GM12878 (cell line): ENCODE measurements around the gene M1AP. TPM values are rescaled to one million over a fixed set of nuclear protein-coding genes. Genes with fewer than 3 reads are reported as not detected.

Experiments used
- ATAC-seq: fragments of 200-7000 bp; cut with Tn5 transposase; 3 replicates; pipeline ENCODE4 v1.9.1; 2020; ENCODE audit warnings: mild to moderate bottlenecking, moderate library complexity
- BruUV-seq: library from RNA; stranded (reverse); fragments of 400-500 nt; replicated peaks from 2 replicates; lab custom pipeline; 2021; lab: Mats Ljungman, UMichigan
- CTCF ChIA-PET: fragments of 300-600 bp; sonication (Branson Sonifier 250); formaldehyde crosslinking; extraction: SDS; loops from one replicate; lab custom pipeline; 2021; ENCODE audit warnings: inconsistent platforms; lab: Yijun Ruan, JAX
- POLR2A ChIA-PET: fragments of 350-600 bp; formaldehyde crosslinking; extraction: SDS; loops from one replicate; lab custom pipeline; 2021; ENCODE audit warnings: inconsistent platforms; lab: Charles Lee
- RAD21 ChIA-PET: fragments of 300-600 bp; sonication (Branson Sonifier 250); formaldehyde crosslinking; loops from one replicate; lab custom pipeline; 2023; ENCODE audit warnings: antibody characterized with exemption; ENCODE audit not compliant: unreplicated experiment; lab: Charles Lee
- SMC1A ChIA-PET: fragments of 300-600 bp; sonication (Branson Sonifier 250); formaldehyde crosslinking; loops from one replicate; lab custom pipeline; 2023; ENCODE audit not compliant: unreplicated experiment, uncharacterized antibody; lab: Charles Lee
- DNase-seq: peaks from one replicate; pipeline ENCODE4 v3.0.0-alpha.2; 2011; ENCODE audit warnings: low read depth, low spot score
- FAIRE-seq: peaks from 3 replicates; lab custom pipeline; 2011; peaks lifted over from hg19 to GRCh38; lab: Jason Lieb, UNC
- H2AFZ ChIP-seq: 2 replicates; pipeline ENCODE4 v1.6.0; 2011; ENCODE audit warnings: low read depth, low read length, control low read depth; ENCODE audit not compliant: control insufficient read depth
- H3K27ac ChIP-seq: 2 replicates; pipeline ENCODE4 v1.5.1; 2011; ENCODE audit warnings: control low read depth; ENCODE audit not compliant: control insufficient read depth, insufficient read depth
- H3K27me3 ChIP-seq, 2 experiments: replicated peaks in 1 of 2; 2 replicates each; pipeline versions ENCODE4 v1.6.0 to v1.6.1; 2011; ENCODE audit warnings: low read length in 1 of 2; ENCODE audit not compliant: control insufficient read depth in 2 of 2, insufficient read depth in 2 of 2
- H3K36me3 ChIP-seq, 2 experiments: 2 replicates each; pipeline ENCODE4 v1.5.1; 2011; ENCODE audit warnings: low read length in 1 of 2; ENCODE audit not compliant: control insufficient read depth in 2 of 2, insufficient read depth in 2 of 2
- H3K4me1 ChIP-seq: 2 replicates; pipeline ENCODE4 v1.6.1; 2011; ENCODE audit warnings: mild to moderate bottlenecking, low read length, moderate library complexity, mixed read lengths; ENCODE audit not compliant: control insufficient read depth, insufficient read depth
- H3K4me2 ChIP-seq: 2 replicates; pipeline ENCODE4 v1.6.0; 2011; ENCODE audit warnings: control low read depth; ENCODE audit not compliant: control insufficient read depth, insufficient read depth
- H3K4me3 ChIP-seq: fragments of 200-600 bp; sonication (generic); 2 replicates; pipeline ENCODE4 v1.5.1; 2016
- H3K79me2 ChIP-seq: 2 replicates; pipeline ENCODE4 v1.6.0; 2011; ENCODE audit warnings: low read length; ENCODE audit not compliant: control insufficient read depth, insufficient read depth
- H3K9ac ChIP-seq: 2 replicates; pipeline ENCODE4 v1.8.0; 2011; ENCODE audit warnings: low read length, control low read depth, mixed read lengths; ENCODE audit not compliant: control insufficient read depth, insufficient read depth
- H3K9me3 ChIP-seq: replicated peaks from 3 replicates; pipeline ENCODE4 v1.5.1; 2011; ENCODE audit warnings: mild to moderate bottlenecking, low read length; ENCODE audit not compliant: control insufficient read depth, insufficient read depth
- H4K20me1 ChIP-seq: 2 replicates; pipeline ENCODE4 v1.6.0; 2011; ENCODE audit not compliant: control insufficient read depth, insufficient read depth
- CBFB ChIP-seq: IDR thresholded peaks from 2 replicates; pipeline ENCODE4 v1.6.1; 2016; ENCODE audit warnings: antibody characterized with exemption, low read depth
- CBX3 ChIP-seq: fragments of 200-600 bp; sonication (generic); IDR thresholded peaks from 2 replicates; pipeline ENCODE4 v1.6.1; 2016; ENCODE audit warnings: low read depth, borderline replicate concordance
- CEBPB ChIP-seq, 2 experiments: fragments of 150-350 bp in 1 of 2; IDR thresholded peaks; 2 replicates each; pipeline ENCODE4 v1.6.1; 2012 to 2014; ENCODE audit warnings: low read depth in 2 of 2, low read length in 2 of 2, borderline replicate concordance in 1 of 2, inconsistent platforms in 1 of 2
- EED ChIP-seq: sonication (generic); IDR thresholded peaks from 2 replicates; pipeline ENCODE4 v1.6.1; 2016; ENCODE audit warnings: antibody characterized with exemption, low read depth
- EGR1 ChIP-seq, 2 experiments: IDR thresholded peaks; 1 replicate in 1 of 2; 2 replicates in 1 of 2; pipeline ENCODE4 v1.6.1; 2011 to 2012; ENCODE audit warnings: low read depth in 2 of 2, low read length in 2 of 2, borderline replicate concordance in 1 of 2, mild to moderate bottlenecking in 1 of 2, moderate library complexity in 1 of 2
- FOS ChIP-seq: IDR thresholded peaks from 3 replicates; pipeline ENCODE4 v1.6.1; 2011; ENCODE audit warnings: borderline replicate concordance; ENCODE audit not compliant: insufficient read length; ENCODE audit errors: extremely low read depth
- KDM1A ChIP-seq: fragments of 200-600 bp; sonication (generic); IDR thresholded peaks from 2 replicates; pipeline ENCODE4 v1.6.1; 2016; ENCODE audit warnings: borderline replicate concordance
- MEF2B ChIP-seq: fragments of 450-650 bp; IDR thresholded peaks from 2 replicates; pipeline ENCODE4 v1.6.1; 2018; ENCODE audit warnings: mild to moderate bottlenecking, moderate library complexity; ENCODE audit not compliant: partially characterized antibody, poor library complexity, severe bottlenecking
- MTA2 ChIP-seq: fragments of 450-650 bp; IDR thresholded peaks from 2 replicates; pipeline ENCODE4 v1.6.1; 2016; ENCODE audit warnings: low read depth, mild to moderate bottlenecking, moderate library complexity
- MYB ChIP-seq: fragments of 150-350 bp; IDR thresholded peaks from 2 replicates; pipeline ENCODE4 v1.6.1; 2014; ENCODE audit warnings: mild to moderate bottlenecking, low read depth, low read length, borderline replicate concordance
- NFIC ChIP-seq: IDR thresholded peaks from 2 replicates; pipeline ENCODE4 v1.6.1; 2012; ENCODE audit warnings: low read depth, mild to moderate bottlenecking, inconsistent platforms, low read length, moderate library complexity
- NFXL1 ChIP-seq: fragments of 450-650 bp; IDR thresholded peaks from 2 replicates; pipeline ENCODE4 v1.6.1; 2017; ENCODE audit warnings: antibody characterized with exemption, mild to moderate bottlenecking, borderline replicate concordance
- POLR2A ChIP-seq: IDR thresholded peaks from 2 replicates; pipeline ENCODE4 v1.6.1; 2011; ENCODE audit warnings: low read depth, mild to moderate bottlenecking, low read length
- SUZ12 ChIP-seq: fragments of 200-600 bp; sonication (generic); IDR thresholded peaks from one replicate; pipeline ENCODE4 v1.6.1; 2018; ENCODE audit warnings: antibody characterized with exemption, mild to moderate bottlenecking; ENCODE audit not compliant: unreplicated experiment
- TCF7 ChIP-seq: IDR thresholded peaks from 2 replicates; pipeline ENCODE4 v1.6.1; 2014; ENCODE audit warnings: antibody characterized with exemption, borderline replicate concordance
- ZSCAN29 ChIP-seq: fragments of 450-650 bp; IDR thresholded peaks from 2 replicates; pipeline ENCODE4 v1.6.1; 2017; ENCODE audit warnings: mild to moderate bottlenecking, moderate library complexity
- WGBS: methylation state at CpG from one replicate; pipeline ENCODE4 v1.1.6; 2016; ENCODE audit warnings: low lambda C conversion rate; ENCODE audit not compliant: insufficient replicate concordance, insufficient coverage; ENCODE audit errors: missing lambda C conversion rate; 5-methylcytosine and 5-hydroxymethylcytosine counted together
- in situ Hi-C: fragments of 300-500 bp; cut with MboI; formaldehyde crosslinking; loops from 9 replicates; pipeline ENCODE4 v1.14.3; 2018; ENCODE audit warnings: mixed read lengths
- intact Hi-C: fragments of 100-400 bp; cut with micrococcal nuclease; formaldehyde crosslinking; loops from one replicate; pipeline ENCODE4 v1.14.2; 2022; ENCODE audit not compliant: unreplicated experiment
- polyA plus RNA-seq, 11 experiments: library from polyadenylated mRNA; depleted of rRNA in 4 of 11; unstranded in 6 of 11; stranded (reverse) in 5 of 11; fragments of >200 nt; fragmentation: Nextera tagmentation in 4 of 11; fragmentation: Illumina TruSeq in 1 of 11; extraction: Ambion mirVana in 4 of 11; extraction: Trizol in 1 of 11; gene quantifications; 1 replicate in 1 of 11; 2 replicates in 10 of 11; pipeline versions ENCODE4 v1.2.1 to v1.2.3, GENCODE V29; 2011 to 2016; ENCODE audit warnings: inconsistent platforms in 2 of 11, missing spikeins in 2 of 11, low read depth in 1 of 11
- total RNA-seq, 4 experiments: library from RNA; depleted of rRNA in 3 of 4; stranded (reverse); fragments of >200 nt in 3 of 4; fragmentation: Illumina TruSeq in 1 of 4; extraction: Trizol in 1 of 4; gene quantifications; 2 replicates each; pipeline versions ENCODE4 v1.2.1 to v1.2.3, GENCODE V29; 2013 to 2021

Gene M1AP
- total and polyA plus RNA-seq, 10 of the 15 experiments (the other 5 are each of a cell fraction or from before 2014, with no cell fraction given), result 0.04 to 0.32 (median 0.16) TPM; not detected in 4

GRCh38 chr2:74556831-74557370 lies 91.2 kb downstream of the M1AP start:
- H4K20me1 ChIP-seq, result no peaks in the 10 kb centered on the region
- H2AFZ ChIP-seq, result no peak overlapping the region
- peak overlapping the region; percentile 95; the same call in 1 of the 2 replicates for H3K4me3 ChIP-seq
- H3K4me1 ChIP-seq, result peaks cover 22% of the 10 kb centered on the region
- no peak for FAIRE-seq
- no peak for ATAC-seq
- no TSS peak for BruUV-seq
- in situ Hi-C loops (no loop called here), intact Hi-C loops (no loop called here)
- H3K4me2 ChIP-seq, result peak overlapping the region; percentile 91
- WGBS, result 93% methylated on average over 6 of the region's 6 CpGs
- CTCF ChIA-PET, result interaction anchor here (1.1 to 8.5 kb wide), 6 partner anchors 10 to 31 kb away, joined by 3 to 115 read pairs (median 6); no protein-coding TSS in a partner anchor
- DNase-seq, result no peak
- H3K27me3 ChIP-seq, result no peaks in the 10 kb centered on the region
- POLR2A ChIA-PET, result interaction anchor here (17.8 kb wide), 1 partner anchor 19 kb away, joined by 441 read pairs; no protein-coding TSS in a partner anchor
- SMC1A ChIA-PET, result interaction anchor here (0.7 to 4.8 kb wide), 7 partner anchors 10 to 74 kb away, joined by 3 to 42 read pairs (median 4); partner anchors contain the start of genes CCDC142, LBX2 and TTC31
- TF ChIP-seq POLR2A (0 out of 2 replicates have a peak, but pooled peaks have one; percentile 39), EGR1 (IDR thresholded peaks at IDR 0.05; ENCODE audit: borderline replicate concordance in 1 of 2, low read depth in 2 of 2, low read length in 2 of 2) (no peak)
- no peaks in the 10 kb centered on the region; the same call in 2 of the 3 replicates for H3K9me3 ChIP-seq
- H3K79me2 ChIP-seq, result peaks cover 49% of the 10 kb centered on the region
- H3K9ac ChIP-seq, result no peak overlapping the region
- H3K36me3 ChIP-seq, result peaks cover 1 to 11% of the 10 kb centered on the region in 2 experiments; a peak in 2 of 4 replicates
- RAD21 ChIA-PET, result interaction anchor here (1.4 kb wide), 1 partner anchor 117 kb away, joined by 3 read pairs; no protein-coding TSS in a partner anchor
- H3K27ac ChIP-seq, result no peak overlapping the region

DNA sequence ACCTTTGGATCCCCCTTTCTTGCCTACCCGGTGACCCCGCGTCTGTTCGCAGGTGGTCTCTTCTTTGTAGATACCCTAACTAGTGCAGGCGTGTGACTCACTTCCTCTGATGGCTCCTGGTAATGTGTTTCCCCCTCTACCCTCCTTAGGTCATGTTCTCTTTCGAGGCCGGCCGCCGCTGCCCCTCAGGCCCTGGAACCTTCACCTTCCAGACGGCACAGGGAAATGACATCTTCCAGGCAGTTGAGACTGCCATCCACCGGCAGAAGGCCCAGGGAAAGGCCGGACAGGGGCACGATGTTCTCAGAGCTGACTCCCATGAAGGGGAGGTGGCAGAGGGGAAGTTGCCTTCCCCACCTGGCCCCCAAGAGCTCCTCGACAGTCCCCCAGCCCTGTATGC lies 92.0 kb downstream of the M1AP start:
- Histone ChIP-seq H3K9ac (peak overlapping the region; percentile 96; the same call in 1 of the 2 replicates), H3K4me2 (peak overlapping the region; percentile 91), H4K20me1 (no peaks in the 10 kb centered on the region), H3K4me3 (peak overlapping the region; percentile 95), H3K9me3 (no peaks in the 10 kb centered on the region; the same call in 2 of the 3 replicates), H2AFZ (no peak overlapping the region), H3K36me3 (peaks cover 1 to 11% of the 10 kb centered on the region in 2 experiments; a peak in 2 of 4 replicates), H3K79me2 (peaks cover 56% of the 10 kb centered on the region), H3K27me3 (no peaks in the 10 kb centered on the region), H3K4me1 (peaks cover 22% of the 10 kb centered on the region), H3K27ac (peak overlapping the region; percentile 93; the same call in 1 of the 2 replicates)
- in situ Hi-C loops (no loop called here), intact Hi-C loops (no loop called here)
- no TSS peak for BruUV-seq
- ATAC-seq, result no peak
- RAD21 ChIA-PET, result interaction anchor here (1.4 kb wide), 1 partner anchor 116 kb away, joined by 3 read pairs; no protein-coding TSS in a partner anchor
- 91% methylated on average over 14 of the region's 14 CpGs for WGBS
- SMC1A ChIA-PET, result interaction anchor here (0.9 to 4.8 kb wide), 6 partner anchors 10 to 31 kb away, joined by 3 to 42 read pairs (median 5); partner anchors contain the start of genes AUP1 and HTRA2
- CTCF ChIA-PET, result interaction anchor here (1.8 to 8.5 kb wide), 3 partner anchors 11 to 30 kb away, joined by 3 to 115 read pairs (median 18); no protein-coding TSS in a partner anchor
- no peak for DNase-seq
- POLR2A ChIA-PET, result interaction anchor here (17.8 kb wide), 1 partner anchor 20 kb away, joined by 441 read pairs; no protein-coding TSS in a partner anchor
- no peak for FAIRE-seq
- no peak for TF ChIP-seq FOS
- no peak for TF ChIP-seq KDM1A
- TF ChIP-seq NFXL1, result no peak
- no peak for TF ChIP-seq TCF7
- TF ChIP-seq SUZ12, result no peak
- no peak for TF ChIP-seq EED
- TF ChIP-seq CEBPB (IDR thresholded peaks at IDR 0.05; ENCODE audit: borderline replicate concordance in 1 of 2, low read depth in 2 of 2, low read length in 2 of 2), result no peak
- TF ChIP-seq MYB, result no peak
- TF ChIP-seq ZSCAN29, result no peak
- no peak for TF ChIP-seq NFIC
- TF ChIP-seq CBX3, result no peak
- TF ChIP-seq MTA2, result no peak
- no peak for TF ChIP-seq MEF2B
- TF ChIP-seq CBFB, result no peak
